ENCODE data around the gene BCAS3.
"Not testable (repeated sequence)": the region's sequence is repeated elsewhere in the genome, so short reads cannot be mapped to it uniquely, and the experiment has no call there.

Gene BCAS3

DNA sequence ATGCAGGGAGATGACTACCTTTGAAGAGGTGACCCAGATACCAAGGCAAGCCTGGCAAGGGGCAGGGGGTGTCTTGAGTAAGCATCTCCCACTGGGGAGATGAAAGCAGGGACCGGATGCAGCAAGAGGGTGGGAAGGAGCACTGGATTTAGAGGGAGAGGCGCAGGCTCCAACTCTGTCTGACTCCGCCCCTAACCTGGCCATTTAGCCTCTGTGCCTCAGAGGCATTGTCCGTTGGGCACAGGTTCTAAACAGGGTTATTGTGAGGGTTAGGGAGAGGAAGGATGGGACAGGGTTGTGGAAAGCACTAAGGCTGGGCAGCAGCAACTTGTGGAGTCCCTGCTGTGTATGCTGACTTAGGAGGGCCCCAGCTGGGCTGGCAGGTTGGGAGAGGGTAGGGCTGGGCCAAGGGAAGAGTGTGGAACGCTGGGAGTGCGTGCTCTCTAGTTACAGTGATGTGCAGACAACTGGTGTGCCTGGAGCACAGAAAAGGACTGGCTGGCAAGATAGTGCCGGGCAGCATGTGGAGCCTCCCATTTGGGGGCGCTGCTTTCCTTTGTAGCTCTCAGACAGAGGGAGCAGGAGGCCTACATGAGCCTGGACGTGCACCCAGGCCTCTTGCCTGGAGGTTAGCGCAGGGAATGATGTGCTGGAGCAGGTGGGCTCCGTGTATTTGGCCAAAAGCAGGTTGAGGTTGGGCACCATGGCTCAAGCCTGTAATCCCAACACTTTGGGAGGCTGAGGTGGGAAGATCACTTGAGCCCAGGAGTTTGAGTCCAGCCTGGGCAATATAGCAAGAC is 748.2 kb downstream of the BCAS3 start:
- Histone ChIP-seq H3K27me3 (ENCODE audit: control insufficient read depth in 1 of 2, insufficient read depth in 2 of 2, low read length in 2 of 2) (peaks cover 19 to 27% of the 10 kb centered on the region in 2 donors), H3K9ac (ENCODE audit: low read length in 2 of 2) (no peak overlapping the region), H3K27ac (ENCODE audit: low read length) (no peak overlapping the region), H3K36me3 (ENCODE audit: control insufficient read depth in 2 of 2, insufficient read depth in 2 of 2, low read length in 2 of 2) (no peaks in the 10 kb centered on the region), H3K9me3 (ENCODE audit: control insufficient read depth in 2 of 2, low read length in 2 of 2) (no peaks in the 10 kb centered on the region), H3K4me1 (ENCODE audit: control insufficient read depth, insufficient read depth, low read length) (no peaks in the 10 kb centered on the region), H3K4me3 (ENCODE audit: low read length in 2 of 2) (no peak overlapping the region)

DNA sequence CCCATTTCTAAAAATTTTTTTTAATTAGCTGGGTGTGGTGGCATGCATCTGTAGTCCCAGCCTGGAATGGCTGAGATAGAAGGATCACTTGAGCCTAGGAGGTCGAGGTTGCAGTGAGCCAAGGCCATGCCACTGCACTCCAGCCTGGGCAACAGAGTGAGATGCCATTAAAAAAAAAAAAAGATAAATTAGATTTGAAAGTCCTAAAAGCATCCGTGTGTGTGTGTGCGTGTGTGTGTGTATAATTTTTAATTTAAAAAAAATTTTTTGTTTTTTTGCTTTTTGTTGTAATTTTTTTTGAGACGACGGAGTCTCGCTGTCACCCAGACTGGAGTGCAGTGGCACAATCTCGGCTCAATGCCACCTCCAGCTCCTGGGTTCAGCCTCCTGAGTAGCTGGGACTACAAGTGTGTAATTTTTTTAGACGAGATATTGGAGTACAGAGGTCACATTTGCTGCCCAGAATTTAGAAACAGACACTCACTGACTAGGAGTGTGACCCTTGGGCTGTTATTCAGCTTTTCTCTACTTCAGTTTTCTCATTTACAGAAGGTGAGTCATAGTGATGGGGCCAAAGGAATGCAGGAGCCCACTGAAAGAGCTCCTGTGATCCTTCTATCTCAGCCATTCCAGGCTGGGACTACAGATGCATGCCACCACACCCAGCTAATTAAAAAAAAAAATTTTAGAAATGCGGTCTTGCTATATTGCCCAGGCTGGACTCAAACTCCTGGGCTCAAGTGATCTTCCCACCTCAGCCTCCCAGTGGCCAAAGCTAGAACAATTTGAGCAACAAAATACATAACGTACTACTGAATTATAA is 749.0 kb downstream of the BCAS3 start:
- no peak overlapping the region for H3K4me3 ChIP-seq (ENCODE audit: low read length in 2 of 2)
- H3K27ac ChIP-seq (ENCODE audit: low read length), result no peak overlapping the region
- peaks cover 13 to 23% of the 10 kb centered on the region in 2 donors for H3K27me3 ChIP-seq (ENCODE audit: control insufficient read depth in 1 of 2, insufficient read depth in 2 of 2, low read length in 2 of 2)
- no peak overlapping the region for H3K9ac ChIP-seq (ENCODE audit: low read length in 2 of 2)
- H3K9me3 ChIP-seq (ENCODE audit: control insufficient read depth in 2 of 2, low read length in 2 of 2), result no peaks in the 10 kb centered on the region
- no peaks in the 10 kb centered on the region for H3K36me3 ChIP-seq (ENCODE audit: control insufficient read depth in 2 of 2, insufficient read depth in 2 of 2, low read length in 2 of 2)
- no peaks in the 10 kb centered on the region for H3K4me1 ChIP-seq (ENCODE audit: control insufficient read depth, insufficient read depth, low read length)

DNA sequence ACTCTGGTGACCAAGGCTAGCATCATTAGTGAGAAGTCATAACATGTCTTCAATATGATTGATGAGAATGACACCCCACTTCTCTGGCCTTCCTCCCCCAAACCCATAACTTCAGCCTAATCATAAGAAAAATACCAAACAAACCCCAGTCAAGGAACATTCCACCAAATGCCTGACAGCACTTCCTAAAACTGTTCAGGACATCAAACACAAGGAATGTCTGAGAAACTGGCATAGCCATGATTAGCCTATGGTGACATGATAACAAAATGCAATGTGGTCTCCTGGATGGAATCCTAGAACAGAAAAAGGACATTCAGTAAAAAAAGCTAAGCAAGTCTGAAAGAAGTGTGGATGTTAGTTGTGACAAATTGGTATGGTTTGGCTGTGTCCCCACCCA is 749.9 kb downstream of the BCAS3 start:
- H3K9ac ChIP-seq (ENCODE audit: low read length in 2 of 2), result no peak overlapping the region
- peaks cover 13 to 21% of the 10 kb centered on the region in 2 donors for H3K27me3 ChIP-seq (ENCODE audit: control insufficient read depth in 1 of 2, insufficient read depth in 2 of 2, low read length in 2 of 2)
- H3K27ac ChIP-seq (ENCODE audit: low read length), result no peak overlapping the region
- H3K4me3 ChIP-seq (ENCODE audit: low read length in 2 of 2), result no peak overlapping the region
- H3K4me1 ChIP-seq (ENCODE audit: control insufficient read depth, insufficient read depth, low read length), result no peaks in the 10 kb centered on the region
- H3K9me3 ChIP-seq (ENCODE audit: control insufficient read depth in 2 of 2, low read length in 2 of 2), result no peaks in the 10 kb centered on the region
- no peaks in the 10 kb centered on the region for H3K36me3 ChIP-seq (ENCODE audit: control insufficient read depth in 2 of 2, insufficient read depth in 2 of 2, low read length in 2 of 2)

DNA sequence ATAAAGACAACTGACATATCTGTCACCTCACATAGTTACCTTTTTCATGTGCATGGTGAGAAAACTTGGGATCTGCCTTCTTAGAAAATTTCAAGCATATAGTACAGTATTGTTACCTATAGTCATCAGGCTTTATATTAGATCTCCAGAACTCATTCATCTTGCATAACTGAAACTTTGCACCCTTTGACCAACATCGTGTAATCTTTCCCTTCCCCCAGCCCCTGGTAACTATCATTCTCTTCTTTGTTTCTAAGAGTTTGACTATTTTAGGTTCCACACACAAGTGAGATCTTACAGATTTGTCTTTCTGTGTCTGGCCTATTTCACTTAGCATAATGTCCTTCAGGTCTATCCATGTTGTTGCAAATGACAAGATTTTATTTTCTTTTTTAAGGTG is 751.6 kb downstream of the BCAS3 start:
- Histone ChIP-seq H3K9ac (ENCODE audit: low read length in 2 of 2) (no peak overlapping the region), H3K36me3 (ENCODE audit: control insufficient read depth in 2 of 2, insufficient read depth in 2 of 2, low read length in 2 of 2) (no peaks in the 10 kb centered on the region), H3K9me3 (ENCODE audit: control insufficient read depth in 2 of 2, low read length in 2 of 2) (no peaks in the 10 kb centered on the region), H3K27me3 (ENCODE audit: control insufficient read depth in 1 of 2, insufficient read depth in 2 of 2, low read length in 2 of 2) (peaks cover 10 to 12% of the 10 kb centered on the region in 2 donors), H3K27ac (ENCODE audit: low read length) (no peak overlapping the region), H3K4me1 (ENCODE audit: control insufficient read depth, insufficient read depth, low read length) (no peaks in the 10 kb centered on the region), H3K4me3 (ENCODE audit: low read length in 2 of 2) (no peak overlapping the region)

DNA sequence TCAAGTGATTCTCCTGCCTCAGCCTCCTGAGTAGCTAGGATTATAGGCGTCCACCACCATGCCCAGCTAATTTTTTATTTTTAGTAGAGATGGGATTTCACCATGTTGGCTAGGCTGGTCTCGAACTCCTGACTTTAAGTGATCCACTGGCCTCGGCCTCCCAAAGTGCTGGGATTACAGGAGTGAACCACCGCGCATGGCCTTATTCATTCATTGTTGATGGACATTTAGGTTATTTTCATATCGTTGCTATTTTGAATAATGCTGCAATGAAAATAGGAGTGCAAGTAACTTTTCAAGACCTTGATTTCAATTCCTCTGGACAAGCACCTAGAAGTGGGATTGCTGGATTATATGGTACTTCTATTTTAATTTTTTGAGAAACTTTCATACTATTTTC is 752.2 kb downstream of the BCAS3 start:
- not testable (repeated sequence) for H3K27ac ChIP-seq (ENCODE audit: low read length); H3K9ac ChIP-seq (ENCODE audit: low read length in 2 of 2); H3K9me3 ChIP-seq (ENCODE audit: control insufficient read depth in 2 of 2, low read length in 2 of 2); H3K4me3 ChIP-seq (ENCODE audit: low read length in 2 of 2); H3K27me3 ChIP-seq (ENCODE audit: control insufficient read depth in 1 of 2, insufficient read depth in 2 of 2, low read length in 2 of 2); H3K4me1 ChIP-seq (ENCODE audit: control insufficient read depth, insufficient read depth, low read length); H3K36me3 ChIP-seq (ENCODE audit: control insufficient read depth in 2 of 2, insufficient read depth in 2 of 2, low read length in 2 of 2)

DNA sequence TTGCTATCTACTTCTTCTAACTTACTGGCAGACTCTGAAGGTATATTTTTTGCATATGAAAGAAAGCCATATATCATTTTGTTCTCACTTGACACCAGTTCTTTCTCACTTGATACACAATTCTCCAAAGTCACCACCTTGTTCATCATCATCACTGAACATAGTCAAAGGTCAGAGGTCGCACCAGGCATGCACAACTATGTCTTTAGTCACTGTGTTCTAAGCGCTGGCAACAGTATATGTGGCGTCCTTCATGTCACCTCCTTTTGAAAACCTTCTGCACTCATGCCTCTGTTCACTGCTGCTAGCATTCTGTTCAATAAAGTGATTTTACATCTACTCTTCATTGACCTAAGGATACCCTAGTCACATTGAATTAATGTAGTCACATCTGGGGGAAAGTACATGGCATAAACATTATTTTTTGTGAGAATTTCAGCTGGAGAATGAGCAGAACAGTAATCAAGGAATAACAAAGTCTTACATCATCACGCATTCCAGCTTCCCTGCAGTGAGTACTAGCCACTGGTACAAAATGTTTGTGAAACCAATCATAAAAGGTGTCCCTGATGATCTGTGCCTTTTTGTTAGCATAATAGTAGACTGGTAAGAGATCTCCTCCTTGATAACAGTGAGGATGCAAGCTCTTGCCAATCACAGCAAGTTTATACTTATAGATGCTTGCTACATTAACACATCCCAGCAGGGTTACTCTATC is 754.1 kb downstream of the BCAS3 start:
- Histone ChIP-seq H3K4me3 (ENCODE audit: low read length in 2 of 2) (no peak overlapping the region), H3K27ac (ENCODE audit: low read length) (no peak overlapping the region), H3K9me3 (ENCODE audit: control insufficient read depth in 2 of 2, low read length in 2 of 2) (peaks cover 0 to 3% of the 10 kb centered on the region in 2 donors), H3K36me3 (ENCODE audit: control insufficient read depth in 2 of 2, insufficient read depth in 2 of 2, low read length in 2 of 2) (no peaks in the 10 kb centered on the region), H3K4me1 (ENCODE audit: control insufficient read depth, insufficient read depth, low read length) (no peaks in the 10 kb centered on the region), H3K9ac (ENCODE audit: low read length in 2 of 2) (no peak overlapping the region), H3K27me3 (ENCODE audit: control insufficient read depth in 1 of 2, insufficient read depth in 2 of 2, low read length in 2 of 2) (peaks cover 0 to 4% of the 10 kb centered on the region in 2 donors)

DNA sequence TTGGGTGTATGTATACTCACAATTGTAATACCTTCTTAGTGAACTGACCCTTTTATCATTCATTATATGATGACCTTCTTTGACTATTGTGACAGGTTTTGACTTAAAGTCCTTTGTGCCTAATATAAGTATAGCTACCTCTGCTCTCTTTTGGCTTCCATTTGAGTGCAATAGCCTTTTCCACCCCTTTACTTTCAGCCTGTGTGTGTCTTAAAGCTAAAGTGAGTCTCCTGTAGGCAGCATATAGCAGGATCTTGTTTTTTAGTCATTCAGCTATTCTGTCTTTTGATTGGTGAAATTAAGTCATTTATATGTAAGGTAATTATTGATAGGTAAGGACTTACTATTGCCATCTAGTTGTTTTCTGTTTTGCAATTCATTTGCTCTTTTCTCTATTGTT is 758.6 kb downstream of the BCAS3 start:
- Histone ChIP-seq H3K9me3 (ENCODE audit: control insufficient read depth in 2 of 2, low read length in 2 of 2) (peaks cover 6 to 10% of the 10 kb centered on the region in 2 donors), H3K27me3 (ENCODE audit: control insufficient read depth in 1 of 2, insufficient read depth in 2 of 2, low read length in 2 of 2) (peaks cover 2 to 7% of the 10 kb centered on the region in 2 donors), H3K36me3 (ENCODE audit: control insufficient read depth in 2 of 2, insufficient read depth in 2 of 2, low read length in 2 of 2) (no peaks in the 10 kb centered on the region), H3K4me3 (ENCODE audit: low read length in 2 of 2) (no peak overlapping the region), H3K27ac (ENCODE audit: low read length) (no peak overlapping the region), H3K9ac (ENCODE audit: low read length in 2 of 2) (no peak overlapping the region), H3K4me1 (ENCODE audit: control insufficient read depth, insufficient read depth, low read length) (no peaks in the 10 kb centered on the region)

DNA sequence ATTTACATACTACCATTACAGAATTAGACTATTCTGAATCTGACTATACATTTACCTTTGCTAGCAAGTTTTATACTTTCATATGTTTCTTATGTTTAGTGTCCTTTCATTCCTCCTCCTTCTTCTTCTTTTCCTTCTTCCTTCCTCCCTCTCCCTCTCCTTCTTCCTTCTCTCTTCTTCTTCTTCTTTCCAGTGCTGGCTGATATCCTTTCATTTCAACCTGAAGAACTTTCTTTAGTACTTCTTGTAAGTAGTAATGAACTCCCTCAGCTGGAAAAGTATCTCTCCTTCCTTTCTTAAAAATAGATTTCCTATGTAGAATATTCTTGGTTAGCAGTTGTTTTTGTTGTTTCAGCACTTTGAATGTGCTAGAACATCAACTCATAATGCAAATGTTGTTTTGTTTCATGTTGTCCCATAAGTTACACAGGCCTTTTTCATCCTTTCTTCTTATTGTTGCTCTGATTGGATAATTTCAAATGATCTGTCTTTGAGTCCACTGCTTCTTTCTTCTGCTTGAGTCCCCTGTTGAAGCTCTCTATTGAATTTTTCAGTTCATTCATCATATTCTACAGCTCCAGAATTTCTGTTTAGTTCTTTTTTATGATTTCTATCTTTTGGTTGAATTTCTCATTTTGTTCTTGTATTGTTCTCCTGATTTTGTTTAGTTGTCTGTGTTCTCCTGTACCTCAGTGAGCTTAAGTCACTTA is 759.5 kb downstream of the BCAS3 start:
- Histone ChIP-seq H3K4me3 (ENCODE audit: low read length in 2 of 2) (no peak overlapping the region), H3K36me3 (ENCODE audit: control insufficient read depth in 2 of 2, insufficient read depth in 2 of 2, low read length in 2 of 2) (no peaks in the 10 kb centered on the region), H3K27me3 (ENCODE audit: control insufficient read depth in 1 of 2, insufficient read depth in 2 of 2, low read length in 2 of 2) (peaks cover 3 to 7% of the 10 kb centered on the region in 2 donors), H3K9ac (ENCODE audit: low read length in 2 of 2) (no peak overlapping the region), H3K27ac (ENCODE audit: low read length) (no peak overlapping the region), H3K9me3 (ENCODE audit: control insufficient read depth in 2 of 2, low read length in 2 of 2) (peaks cover 6 to 10% of the 10 kb centered on the region in 2 donors), H3K4me1 (ENCODE audit: control insufficient read depth, insufficient read depth, low read length) (no peaks in the 10 kb centered on the region)

DNA sequence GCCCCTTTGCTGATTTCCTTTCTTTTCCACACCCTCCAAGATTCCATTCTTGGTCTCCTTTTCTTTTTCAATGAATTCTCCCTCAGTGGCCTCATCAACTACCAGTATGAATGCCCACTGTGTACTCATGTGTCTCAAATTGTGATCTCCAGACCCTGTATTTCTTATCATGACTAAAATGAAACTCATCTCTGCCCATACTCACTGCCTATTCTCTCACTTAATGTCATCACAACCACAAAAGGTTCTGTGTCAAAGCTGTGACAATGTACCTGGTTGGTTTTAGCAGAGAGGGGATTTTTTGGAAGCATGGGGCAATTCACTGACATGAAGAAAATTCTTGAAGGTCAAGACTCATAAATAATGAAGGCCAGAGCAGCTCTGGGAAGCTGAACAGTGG is 763.0 kb downstream of the BCAS3 start:
- H3K9me3 ChIP-seq (ENCODE audit: control insufficient read depth in 2 of 2, low read length in 2 of 2), result peaks cover 6 to 10% of the 10 kb centered on the region in 2 donors
- H3K27ac ChIP-seq (ENCODE audit: low read length), result no peak overlapping the region
- no peak overlapping the region for H3K9ac ChIP-seq (ENCODE audit: low read length in 2 of 2)
- no peaks in the 10 kb centered on the region for H3K36me3 ChIP-seq (ENCODE audit: control insufficient read depth in 2 of 2, insufficient read depth in 2 of 2, low read length in 2 of 2)
- no peaks in the 10 kb centered on the region for H3K4me1 ChIP-seq (ENCODE audit: control insufficient read depth, insufficient read depth, low read length)
- peaks cover 9 to 14% of the 10 kb centered on the region in 2 donors for H3K27me3 ChIP-seq (ENCODE audit: control insufficient read depth in 1 of 2, insufficient read depth in 2 of 2, low read length in 2 of 2)
- H3K4me3 ChIP-seq (ENCODE audit: low read length in 2 of 2), result no peak overlapping the region

DNA sequence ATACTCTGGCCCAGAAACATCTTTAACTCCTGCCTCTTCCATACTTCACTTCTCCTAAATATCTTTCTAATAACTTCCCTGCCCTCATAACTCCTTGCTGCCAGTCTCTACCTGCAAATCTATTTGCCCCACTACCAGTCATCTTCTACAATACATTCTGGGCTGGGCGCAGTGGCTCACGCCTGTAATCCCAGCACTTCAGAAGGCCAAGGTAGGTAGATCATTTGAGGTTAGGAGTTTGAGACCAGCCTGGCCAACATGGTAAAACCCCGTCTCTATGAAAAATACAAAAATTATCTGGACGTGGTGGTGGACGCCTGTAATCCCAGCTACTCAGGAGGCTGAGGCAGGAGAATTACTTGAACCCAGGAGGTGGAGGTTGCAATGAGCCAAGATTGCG is 763.9 kb downstream of the BCAS3 start:
- not testable (repeated sequence) for H3K9ac ChIP-seq (ENCODE audit: low read length in 2 of 2); H3K27ac ChIP-seq (ENCODE audit: low read length); H3K36me3 ChIP-seq (ENCODE audit: control insufficient read depth in 2 of 2, insufficient read depth in 2 of 2, low read length in 2 of 2); H3K4me3 ChIP-seq (ENCODE audit: low read length in 2 of 2); H3K9me3 ChIP-seq (ENCODE audit: control insufficient read depth in 2 of 2, low read length in 2 of 2); H3K4me1 ChIP-seq (ENCODE audit: control insufficient read depth, insufficient read depth, low read length)
- H3K27me3 ChIP-seq (ENCODE audit: control insufficient read depth in 1 of 2, insufficient read depth in 2 of 2, low read length in 2 of 2), result peaks cover 9 to 14% of the 10 kb centered on the region in 2 donors
